HG02798 (cell line): ENCODE measurements around the gene SOAT2.

Experiments
- ATAC-seq: cut with Tn5 transposase; IDR thresholded peaks from one replicate; pipeline ENCODE4 v1.9.1; 2021; ENCODE audit warnings: mild to moderate bottlenecking; ENCODE audit not compliant: unreplicated experiment, poor library complexity

The SOAT2 gene

DNA sequence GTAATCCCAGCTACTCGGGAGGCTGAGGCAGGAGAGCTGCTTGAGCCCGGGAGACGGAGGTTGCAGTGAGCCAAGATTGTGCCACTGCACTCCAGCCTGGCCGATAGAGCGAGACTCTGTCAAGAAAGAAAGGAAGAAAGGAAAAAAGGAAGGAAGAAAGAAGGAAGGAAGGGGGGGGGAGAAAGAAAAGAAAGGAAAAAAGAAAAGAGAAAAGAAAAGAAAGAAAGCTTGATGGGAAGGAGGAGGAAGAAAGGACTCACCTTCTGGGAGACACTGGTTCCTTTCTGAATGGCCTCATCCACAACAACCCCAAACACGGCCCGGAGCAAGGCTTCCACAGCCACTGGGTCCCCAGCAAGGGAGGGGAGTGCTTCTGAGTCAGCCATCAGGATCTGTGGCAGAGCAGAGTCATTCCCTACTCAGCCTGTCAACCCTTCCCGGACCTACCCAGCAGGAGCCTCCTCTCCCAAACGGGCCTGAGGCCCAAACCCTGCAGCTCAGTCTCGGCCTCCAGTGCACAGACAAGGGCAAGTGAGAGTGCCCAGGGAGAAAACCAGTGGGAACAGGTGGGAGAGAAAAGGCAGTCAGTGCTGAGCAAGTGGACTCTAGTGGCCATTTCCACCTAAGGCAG lies 69.9 kb downstream of the SOAT2 start:
- ATAC-seq = no peak
